GM19372 (cell line): Measurements from ENCODE around the gene POLDIP2.
A peak's percentile ranks its signal among the peaks of the same experiment; 100 is the strongest.
"Not testable (repeated sequence)": the region's sequence is repeated elsewhere in the genome, so short reads cannot be mapped to it uniquely, and the experiment has no call there.

Source experiments
- ATAC-seq: cut with Tn5 transposase; IDR thresholded peaks from one replicate; pipeline ENCODE4 v1.9.1; 2021; ENCODE audit warnings: mild to moderate bottlenecking, low read depth, moderate library complexity; ENCODE audit not compliant: unreplicated experiment

POLDIP2 gene

DNA sequence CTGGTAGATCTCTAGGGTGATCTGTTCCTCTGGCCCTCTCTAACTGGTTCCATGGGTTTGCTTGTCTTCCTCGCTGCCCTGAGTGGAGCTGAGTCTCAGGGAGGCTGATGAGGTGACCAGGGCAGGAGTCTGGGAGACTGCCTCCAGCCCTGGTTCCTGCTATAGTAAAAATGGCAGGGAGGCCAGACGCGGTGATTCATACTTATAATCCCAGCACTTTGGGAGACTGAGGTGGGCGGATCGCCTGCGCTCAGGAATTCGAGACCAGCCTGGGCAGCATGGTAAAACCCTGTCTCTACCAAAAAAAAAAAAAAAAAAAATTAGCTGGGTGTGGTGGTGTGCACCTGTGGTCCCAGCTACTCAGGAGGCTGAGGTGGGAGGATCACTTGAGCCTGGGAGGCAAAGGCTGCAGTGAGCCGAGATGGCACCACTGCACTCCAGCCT, 18.5 kb downstream of the POLDIP2 start:
- ATAC-seq, result not testable (repeated sequence)

DNA sequence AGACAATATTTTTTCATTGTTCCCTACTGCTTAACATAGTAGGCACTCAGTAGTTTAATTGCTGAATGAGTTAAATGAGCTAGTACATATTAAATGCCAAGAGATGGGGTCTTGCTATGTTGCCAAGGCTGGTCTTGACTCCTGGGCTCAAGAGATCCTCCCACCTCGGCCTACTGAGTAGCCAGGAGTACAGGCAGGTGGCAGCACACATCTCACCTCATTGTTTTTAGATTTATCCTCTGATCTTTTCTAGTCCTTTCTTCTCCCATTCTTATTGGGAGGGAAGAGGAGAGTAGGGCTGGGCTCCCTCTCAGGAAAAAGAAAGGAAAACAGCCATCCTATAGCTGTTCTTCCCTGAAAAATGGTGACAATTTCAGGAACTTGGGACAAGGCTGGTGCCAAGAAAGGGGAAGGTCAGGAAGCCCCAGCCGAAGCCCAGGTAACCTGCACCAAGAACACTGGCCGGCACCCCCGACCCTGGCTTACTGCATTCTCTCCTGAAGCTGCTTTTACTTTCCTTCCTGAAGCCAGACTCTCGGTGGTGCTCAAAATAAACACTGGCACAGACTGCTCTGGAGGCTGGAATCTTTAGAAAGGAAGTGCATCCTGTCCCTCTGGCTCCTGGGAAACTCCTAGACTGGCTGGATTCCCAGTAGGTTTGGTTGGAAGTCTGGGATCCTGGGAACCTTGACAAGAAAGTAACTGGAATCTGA, 19.1 kb downstream of the POLDIP2 start:
- no peak for ATAC-seq

DNA sequence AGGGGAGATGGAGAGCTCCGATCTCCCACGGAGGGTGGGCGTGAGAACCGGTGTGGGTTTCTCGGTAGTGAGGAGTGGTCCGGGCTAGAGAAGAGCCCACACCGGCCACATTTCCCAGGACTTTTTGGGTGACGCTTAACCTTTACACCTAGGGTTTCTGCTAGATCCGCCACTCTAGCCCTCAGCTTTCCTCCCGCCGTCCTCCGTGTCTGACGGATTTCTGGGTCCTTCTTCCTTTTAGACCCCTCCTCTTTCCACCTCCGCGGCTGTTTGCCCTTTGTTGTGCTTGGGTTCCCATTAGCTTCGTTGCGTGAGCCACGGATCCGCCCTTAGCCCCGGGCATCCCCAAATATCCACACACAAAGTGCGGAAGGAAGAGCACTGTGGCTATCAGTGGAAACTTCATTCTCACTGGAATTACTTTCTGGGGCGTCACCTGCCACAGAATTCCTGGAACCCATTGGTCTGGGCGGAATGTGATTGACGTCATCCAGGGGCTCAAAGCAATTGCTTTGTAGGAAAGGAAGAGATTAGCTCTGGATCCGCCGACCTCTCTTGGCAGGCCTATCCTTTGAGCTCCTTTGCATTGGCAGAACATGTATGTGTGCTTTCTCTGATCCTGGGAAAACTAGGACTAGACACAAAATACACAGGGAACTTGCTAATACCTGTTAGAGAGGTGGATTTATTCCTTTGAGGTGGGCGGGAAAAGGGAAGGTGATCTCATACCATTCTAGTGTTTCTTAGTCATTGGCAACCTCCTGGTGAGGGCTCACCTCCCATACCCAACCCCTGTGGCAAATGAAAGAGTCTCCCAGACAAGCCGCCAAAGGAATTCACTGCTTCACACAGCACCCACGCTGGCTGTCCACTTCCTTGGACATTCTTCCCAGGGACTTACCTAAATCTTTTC, 21.1 kb downstream of the POLDIP2 start:
- no peak for ATAC-seq

DNA sequence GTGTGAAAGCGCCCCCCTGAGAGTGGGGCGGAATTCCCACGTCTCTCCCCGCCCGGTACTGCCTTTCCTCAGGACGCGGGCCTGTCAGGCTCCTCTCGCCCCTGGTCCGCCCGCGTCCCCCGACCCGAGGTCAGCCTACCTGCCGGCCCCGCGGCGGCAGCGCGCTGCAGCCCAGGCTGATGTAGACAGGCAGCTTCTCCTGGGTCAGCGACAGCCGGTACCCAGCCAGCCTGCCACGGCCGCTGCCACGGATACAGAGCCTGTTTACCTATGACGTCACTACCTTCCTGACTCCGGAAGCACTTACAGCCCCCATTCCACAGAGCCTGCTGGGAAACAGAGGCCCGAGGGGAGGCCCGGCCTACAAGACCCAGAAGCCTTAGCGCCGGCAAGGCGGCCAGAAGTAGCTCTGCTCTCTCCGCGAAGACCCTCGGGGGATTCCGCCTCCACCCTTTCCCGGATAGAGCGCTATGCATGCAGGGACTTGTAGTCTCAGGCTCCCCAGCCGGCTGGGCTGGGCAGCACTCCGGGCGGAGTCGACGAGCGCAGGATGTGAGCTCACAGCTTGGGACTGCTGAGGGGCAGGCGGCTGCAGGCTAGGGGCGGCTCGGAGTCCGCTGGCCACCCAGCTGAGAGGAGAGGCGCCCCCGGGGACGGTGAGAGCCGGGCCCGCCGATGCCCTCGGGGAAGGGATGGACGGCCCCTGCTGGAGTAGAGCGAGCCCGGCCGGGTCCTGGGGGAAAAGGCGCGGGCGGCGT, 21.9 kb downstream of the POLDIP2 start, which contains the start of the genes IFT20 and TNFAIP1:
IFT20 (minus strand) TSS at position 272 of the 758 bp plus-strand sequence. CDS start 3,487 bp downstream, outside the sequence.
TNFAIP1 (plus strand) TSS at position 561 of the 758 bp plus-strand sequence. CDS start 3,761 bp downstream, outside the sequence.
- ATAC-seq, result peak; percentile 94

DNA sequence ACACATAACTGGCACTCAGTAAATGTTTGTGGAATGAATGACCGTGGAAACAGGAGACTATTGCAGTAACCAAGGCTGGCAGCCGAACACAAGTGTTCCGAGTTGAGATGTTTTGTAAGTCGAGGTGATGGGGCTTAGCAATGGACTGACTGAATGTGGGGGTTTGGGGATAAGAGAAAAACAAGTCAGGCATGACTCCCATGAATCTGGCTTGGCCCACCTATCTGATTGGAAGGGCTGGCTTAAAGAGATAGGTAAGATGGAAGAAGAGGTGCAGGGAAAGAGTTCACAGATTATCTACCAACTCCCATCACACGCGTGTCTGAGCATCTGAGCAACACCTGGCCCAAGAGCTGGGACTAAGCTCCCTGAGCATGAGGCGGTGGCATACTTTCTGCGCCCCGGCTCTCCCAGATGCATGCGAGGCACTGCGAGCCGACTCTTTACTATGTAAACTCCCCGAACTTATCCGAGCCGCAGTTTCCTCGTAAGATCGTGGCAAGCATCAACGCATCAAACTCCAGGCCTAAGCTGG, 22.6 kb downstream of the POLDIP2 start:
- ATAC-seq, result no peak

DNA sequence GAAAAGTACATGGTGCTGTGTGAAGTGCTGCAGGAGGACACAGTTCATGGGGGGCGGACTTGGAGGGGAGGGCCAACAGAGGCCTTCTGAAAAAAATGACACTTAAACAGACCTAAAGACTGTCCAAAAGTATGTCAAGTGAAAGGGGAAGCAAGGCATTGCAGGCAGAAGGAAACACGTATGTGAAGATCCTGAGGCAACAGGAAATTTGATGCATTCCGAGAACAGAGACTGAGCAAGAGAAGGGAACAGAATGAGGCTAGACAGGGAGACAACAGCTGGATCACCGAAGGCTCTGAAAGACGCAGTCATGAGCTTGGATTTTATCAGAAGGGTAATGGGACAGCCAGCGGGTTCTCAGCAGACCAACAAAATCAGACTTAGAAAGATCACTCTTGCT, 23.2 kb downstream of the POLDIP2 start:
- no peak for ATAC-seq

DNA sequence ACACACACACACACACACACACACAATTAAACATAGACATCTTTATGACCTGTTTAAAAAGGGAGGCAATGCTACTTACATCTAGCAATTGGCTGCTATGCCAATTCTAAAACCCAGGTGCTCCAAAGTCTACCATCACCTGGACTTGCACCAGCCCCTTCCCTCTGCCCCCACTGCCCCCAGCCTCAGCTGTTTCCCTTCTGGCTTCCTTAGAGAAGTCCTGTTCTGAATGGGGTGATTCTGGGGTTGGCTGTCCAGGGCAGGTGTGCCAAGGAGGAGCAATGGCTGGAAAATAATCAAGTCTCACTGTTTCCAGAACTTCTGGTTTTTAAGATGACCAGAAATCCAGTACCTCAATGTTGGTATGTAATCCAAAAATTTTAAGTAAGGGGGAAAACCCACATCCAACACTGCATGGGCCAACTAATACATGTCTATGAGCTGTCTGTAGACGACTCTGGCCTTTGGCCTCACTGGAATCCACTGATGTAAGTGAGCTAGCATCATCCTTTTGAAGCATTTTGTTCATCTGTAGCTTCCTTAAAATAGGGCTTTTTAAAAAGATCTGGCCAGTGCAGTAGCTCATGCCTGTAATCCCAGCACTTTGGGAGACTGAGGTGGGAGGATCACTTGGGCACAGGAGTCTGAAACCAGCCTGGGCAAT, 24.1 kb downstream of the POLDIP2 start:
- no peak for ATAC-seq

DNA sequence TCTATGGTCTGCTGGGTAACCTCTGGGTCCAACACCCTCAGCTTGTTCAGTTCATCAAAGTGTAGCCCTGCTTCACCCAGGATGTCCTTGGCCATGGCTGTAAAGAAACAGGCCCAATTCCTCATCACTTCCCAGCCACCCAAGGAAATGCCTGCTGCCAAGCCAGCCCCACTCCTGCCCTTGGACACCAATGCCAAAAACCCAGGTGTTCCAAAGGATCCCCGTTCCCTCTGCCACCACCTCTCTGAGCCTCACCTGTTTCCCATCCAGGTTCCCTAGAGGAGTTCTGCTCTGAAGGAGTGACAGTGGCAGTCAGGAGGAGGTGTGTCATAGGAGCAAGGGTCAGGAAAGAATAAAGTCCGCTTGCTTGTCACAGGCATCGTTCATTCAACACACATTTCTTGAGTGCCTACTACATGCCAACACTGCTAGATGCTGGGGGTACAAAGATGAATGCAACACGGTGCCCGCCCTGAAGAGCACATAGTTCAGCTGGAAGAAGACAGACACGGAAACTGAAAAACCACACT, 25.4 kb downstream of the POLDIP2 start:
- ATAC-seq, result no peak

DNA sequence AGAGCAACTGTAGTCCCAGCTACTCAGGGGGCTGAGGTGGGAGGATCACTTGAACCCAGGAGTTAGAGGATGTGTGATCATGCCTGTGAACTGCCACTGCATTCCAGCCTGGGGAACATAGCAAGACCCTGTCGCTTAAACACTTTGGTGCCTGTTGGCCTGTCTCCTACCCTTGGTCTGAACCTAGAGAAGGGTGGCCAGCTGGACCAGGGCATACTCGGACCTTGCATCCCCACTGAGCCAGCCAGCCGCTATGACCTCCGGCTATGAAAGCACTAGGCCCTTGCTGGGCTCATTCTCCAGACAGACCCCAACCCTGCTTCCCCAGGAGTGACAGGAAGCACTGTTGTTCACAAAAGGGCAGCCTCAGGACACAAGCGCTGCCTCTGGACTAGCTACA, 26.7 kb downstream of the POLDIP2 start:
- no peak for ATAC-seq

DNA sequence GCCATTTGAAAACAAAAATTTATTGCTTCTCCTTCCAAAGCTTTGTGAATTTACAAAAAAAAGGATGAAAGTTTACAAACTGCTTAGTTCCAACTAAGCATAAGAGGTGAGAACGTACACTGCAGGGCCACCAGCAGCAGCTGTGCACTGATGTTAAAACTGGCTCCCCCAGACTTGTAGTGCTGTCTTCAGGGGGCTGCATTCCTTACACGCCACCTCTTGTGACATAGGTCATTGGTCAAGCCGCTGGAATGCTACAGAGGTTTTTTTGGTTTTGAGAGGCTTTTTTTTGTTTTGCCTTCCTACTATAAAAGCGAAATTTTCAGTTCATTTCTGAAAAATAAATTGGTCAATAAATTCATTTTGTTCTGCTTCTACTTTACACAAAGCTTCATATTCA, 29.0 kb downstream of the POLDIP2 start:
- ATAC-seq, result no peak

DNA sequence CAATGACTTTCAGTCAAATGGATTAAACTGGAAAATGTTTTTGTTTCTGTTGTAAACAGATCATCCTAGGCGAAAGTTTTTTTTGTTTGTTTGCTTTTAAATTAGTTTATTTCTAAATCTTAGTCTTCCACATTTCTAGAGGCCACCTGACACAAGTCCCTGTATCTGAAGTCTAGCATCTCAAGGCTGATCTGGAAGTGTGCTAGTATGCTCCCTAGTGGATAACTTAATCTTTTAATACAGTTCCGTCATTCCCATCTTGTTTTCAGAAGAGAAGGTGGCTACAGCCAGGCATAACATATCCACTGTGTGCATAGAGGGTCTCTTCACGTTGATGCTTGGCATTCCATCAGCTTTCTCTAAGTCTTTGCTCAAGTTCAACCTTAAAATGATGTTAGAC, 29.6 kb downstream of the POLDIP2 start:
- ATAC-seq, result no peak

DNA sequence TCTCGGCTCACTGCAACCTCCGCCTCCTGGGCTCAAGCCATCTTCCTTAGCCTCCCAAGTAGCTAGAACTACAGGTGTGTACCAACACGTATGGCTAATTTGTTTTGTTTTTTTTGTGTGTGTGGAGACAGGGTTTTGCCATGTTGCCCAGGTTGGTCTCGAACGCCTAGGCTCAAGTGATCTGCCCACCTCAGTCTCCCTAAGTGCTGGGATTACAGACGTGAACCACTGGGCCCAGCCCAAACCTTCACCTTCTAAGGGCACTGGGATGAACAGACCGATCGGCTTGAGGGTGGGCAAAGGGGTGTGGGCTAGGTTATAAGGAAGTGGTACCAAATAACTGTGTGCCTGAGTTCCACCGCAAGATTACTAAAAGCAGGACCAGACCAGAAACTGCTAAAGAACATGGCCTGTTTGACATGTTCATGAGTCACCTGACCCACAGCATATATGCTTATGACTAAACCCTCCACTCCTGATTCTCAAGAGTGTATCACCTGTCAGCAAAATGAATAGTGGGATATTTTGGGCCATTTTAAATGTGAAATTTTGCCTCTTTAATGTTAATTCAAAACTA, 30.2 kb downstream of the POLDIP2 start:
- no peak for ATAC-seq

DNA sequence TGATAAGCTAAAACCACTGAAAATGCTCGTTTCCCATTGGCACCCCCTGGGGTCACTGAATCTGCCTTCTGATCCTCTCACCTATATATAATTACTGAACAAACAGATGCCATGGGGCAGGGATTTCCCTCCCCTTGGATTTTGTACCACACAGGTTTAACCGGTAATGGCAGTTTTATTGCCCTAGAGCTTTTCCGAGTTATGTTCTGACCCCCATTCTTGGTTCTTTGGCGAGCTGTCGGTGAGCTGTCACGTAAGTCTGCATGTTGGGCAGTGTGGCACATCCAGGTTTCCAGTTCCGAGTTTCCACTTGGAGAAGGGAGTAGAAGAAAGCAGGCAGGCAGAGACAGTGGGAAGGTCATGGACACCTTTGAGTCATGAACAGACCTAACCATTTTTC, 31.2 kb downstream of the POLDIP2 start:
- no peak for ATAC-seq

DNA sequence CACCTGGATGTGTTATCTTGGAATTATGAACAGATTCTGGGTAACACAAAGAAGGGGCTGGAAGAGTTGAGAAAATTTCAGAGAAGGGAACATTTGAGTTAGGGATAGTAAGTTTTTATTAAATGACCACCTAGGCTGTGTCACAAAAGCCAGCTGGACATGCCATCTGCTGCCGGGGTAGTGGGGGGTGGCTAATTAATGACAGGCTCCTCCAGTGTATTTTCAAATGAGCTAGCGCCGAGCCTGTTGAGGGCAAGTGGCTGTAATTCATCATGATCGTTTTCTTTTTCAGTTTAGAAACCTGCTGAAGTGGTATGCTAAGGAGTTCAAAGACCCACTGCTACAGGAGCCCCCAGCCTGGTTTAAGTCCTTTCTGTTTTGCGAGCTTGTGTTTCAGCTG, 32.1 kb downstream of the POLDIP2 start:
- ATAC-seq, result no peak

DNA sequence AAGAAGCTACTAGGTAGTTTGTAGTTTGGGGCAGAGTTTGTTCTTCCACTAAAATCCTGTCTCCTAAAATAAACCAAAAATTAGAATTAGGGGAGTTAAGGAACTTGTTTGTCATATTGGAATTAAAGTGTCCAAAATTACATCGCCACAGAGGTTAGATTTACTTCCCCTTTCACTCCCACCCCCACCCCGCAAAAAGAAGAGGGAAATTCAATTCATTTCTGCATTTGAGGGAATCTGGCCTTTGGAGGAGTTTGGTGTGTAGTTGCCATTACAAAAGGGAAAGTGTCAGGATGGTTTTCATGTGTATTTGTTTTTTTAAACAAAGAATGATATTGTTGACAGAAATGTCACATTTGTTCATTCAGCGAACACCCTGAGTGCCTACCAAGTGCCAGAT, 32.5 kb downstream of the POLDIP2 start:
- ATAC-seq, result no peak

DNA sequence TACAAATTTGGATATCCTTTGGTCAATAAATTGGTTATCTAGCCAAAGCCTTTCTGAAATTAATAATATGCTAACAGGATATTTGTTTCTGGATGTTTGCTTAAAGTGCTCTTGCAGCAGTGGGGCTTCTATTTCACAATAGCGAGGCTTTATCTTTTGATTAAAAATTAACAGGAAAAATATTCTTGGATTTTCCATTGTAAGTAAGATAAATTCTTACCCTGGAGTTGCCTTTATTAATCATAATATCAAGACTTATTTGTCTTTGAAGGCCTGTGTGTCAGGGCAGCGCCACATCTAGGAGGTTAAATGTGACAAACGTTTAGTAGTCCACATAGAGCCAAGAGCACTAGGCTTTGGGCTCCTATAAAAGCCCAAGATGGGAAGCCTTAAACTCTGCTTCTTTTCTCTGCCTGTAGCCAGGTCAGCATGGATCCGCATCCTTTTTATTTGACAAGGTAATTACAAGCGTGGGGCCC, 33.0 kb downstream of the POLDIP2 start:
- no peak for ATAC-seq

DNA sequence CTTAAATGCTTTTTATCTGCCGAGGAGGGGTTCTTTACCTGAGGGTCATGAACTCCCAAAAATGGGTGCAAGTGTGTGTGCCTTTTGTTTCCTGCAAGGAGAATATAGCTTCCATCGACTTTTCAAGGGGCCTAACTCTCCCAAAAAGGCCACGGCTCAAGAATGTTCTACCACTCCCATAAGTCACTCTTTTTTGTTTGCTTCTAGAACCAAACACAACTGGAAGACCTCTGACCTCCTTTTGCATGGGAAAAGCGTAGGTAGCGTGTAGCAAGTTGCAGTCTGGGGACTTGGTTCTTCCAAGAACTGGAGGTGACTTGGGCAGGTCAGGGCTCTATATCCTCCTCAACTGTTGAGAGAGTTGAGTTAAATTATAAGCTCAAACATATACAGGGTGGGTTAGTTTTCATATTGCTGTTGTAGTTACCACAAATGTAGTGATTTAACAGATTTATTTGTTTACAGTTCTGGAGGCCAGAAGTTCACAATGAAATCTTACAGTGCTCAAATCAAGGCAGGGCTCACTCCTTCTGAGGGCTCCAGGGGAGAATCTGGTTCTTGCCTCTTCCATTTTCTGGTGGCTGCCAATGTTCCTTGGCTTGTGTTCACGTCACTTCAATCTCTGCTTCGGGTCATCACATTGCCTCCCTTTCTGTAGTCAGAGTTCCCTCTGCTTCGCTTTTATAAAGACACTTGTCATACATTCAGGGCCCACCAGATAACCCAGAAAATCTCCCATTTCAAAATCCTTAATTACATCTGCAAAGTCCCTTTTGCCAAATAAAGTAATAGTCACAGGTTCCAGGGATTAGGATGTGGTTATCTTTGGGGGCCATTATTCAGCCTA, 36.9 kb downstream of the POLDIP2 start:
- no peak for ATAC-seq

DNA sequence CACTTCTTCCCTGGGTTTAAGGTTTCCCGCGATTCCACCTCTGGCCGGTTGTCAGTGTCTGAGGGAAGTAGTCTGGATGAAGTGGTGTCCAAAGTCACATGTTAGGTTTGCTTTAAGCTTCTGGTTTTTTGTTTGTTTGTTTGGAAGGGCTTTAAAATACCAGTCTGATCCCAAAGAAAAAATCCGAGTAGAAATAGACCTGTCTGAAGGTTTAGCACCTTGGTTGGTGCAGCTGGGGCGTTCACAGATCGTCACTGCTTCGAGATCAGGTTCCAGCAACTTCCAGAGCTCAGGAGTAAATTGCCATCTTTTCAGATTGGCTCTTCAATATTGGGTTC, 37.8 kb downstream of the POLDIP2 start:
- ATAC-seq, result no peak
